GM12891 (cell line): ENCODE results near the gene DDX10.

Experiments used
- POLR2A ChIP-seq: IDR thresholded peaks from 2 replicates; pipeline ENCODE4 v1.6.1; 2011; ENCODE audit warnings: low read depth, low read length, control low read depth
- POLR2AphosphoS5 ChIP-seq: IDR thresholded peaks from 2 replicates; pipeline ENCODE4 v1.6.1; 2011; ENCODE audit warnings: low read depth, low read length, control low read depth
- TAF1 ChIP-seq: IDR thresholded peaks from 2 replicates; pipeline ENCODE4 v1.6.1; 2011; ENCODE audit warnings: low read depth, low read length, control low read depth

DNA sequence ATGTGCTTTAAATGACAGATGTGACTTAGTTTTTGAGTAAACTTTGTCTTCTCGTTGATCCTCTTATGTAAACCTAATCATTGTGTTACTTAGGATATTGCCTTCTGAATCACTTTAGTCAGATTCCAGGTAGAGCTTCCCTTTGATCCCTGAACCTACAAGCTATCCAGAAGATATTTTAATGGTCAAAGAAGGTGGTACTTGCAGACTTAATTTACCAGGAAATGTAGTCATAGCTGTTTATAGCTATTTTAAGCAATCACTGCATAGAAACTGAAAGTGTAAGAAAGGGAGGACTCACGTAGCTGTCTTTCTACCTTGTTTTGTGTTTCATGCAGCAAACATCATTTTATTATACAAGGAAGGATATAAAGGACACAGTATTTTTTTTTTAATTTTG, 189.5 kb downstream of the DDX10 start:
- TF ChIP-seq POLR2A (no peak), TAF1 (no peak), POLR2AphosphoS5 (no peak)
